Breast epithelium (tissue), 3 donors: Measurements from ENCODE around the gene REXO4.

Source experiments
- POLR2A ChIP-seq: fragments of 450-650 bp; IDR thresholded peaks from one replicate; pipeline ENCODE4 v1.6.1; 2016; ENCODE audit warnings: antibody characterized with exemption, mild to moderate bottlenecking, moderate library complexity
- TF ChIP-seq, protein P1 (sequence below), 3 donors: fragments of 450-650 bp; IDR thresholded peaks; one replicate each; pipeline ENCODE4 v1.5.1; 2016 to 2017; ENCODE audit warnings: antibody characterized with exemption in 3 of 3, mild to moderate bottlenecking in 3 of 3, moderate library complexity in 3 of 3

- TF ChIP-seq, protein P1, sequence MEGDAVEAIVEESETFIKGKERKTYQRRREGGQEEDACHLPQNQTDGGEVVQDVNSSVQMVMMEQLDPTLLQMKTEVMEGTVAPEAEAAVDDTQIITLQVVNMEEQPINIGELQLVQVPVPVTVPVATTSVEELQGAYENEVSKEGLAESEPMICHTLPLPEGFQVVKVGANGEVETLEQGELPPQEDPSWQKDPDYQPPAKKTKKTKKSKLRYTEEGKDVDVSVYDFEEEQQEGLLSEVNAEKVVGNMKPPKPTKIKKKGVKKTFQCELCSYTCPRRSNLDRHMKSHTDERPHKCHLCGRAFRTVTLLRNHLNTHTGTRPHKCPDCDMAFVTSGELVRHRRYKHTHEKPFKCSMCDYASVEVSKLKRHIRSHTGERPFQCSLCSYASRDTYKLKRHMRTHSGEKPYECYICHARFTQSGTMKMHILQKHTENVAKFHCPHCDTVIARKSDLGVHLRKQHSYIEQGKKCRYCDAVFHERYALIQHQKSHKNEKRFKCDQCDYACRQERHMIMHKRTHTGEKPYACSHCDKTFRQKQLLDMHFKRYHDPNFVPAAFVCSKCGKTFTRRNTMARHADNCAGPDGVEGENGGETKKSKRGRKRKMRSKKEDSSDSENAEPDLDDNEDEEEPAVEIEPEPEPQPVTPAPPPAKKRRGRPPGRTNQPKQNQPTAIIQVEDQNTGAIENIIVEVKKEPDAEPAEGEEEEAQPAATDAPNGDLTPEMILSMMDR (IDR thresholded peaks at IDR 0.05): no peak
- no peak for TF ChIP-seq POLR2A
These were observed 56.2 kb downstream of the REXO4 start for GRCh38 chr9:133361507-133362092.
